ENCODE data around the gene DCLK3.

DCLK3 gene

DNA sequence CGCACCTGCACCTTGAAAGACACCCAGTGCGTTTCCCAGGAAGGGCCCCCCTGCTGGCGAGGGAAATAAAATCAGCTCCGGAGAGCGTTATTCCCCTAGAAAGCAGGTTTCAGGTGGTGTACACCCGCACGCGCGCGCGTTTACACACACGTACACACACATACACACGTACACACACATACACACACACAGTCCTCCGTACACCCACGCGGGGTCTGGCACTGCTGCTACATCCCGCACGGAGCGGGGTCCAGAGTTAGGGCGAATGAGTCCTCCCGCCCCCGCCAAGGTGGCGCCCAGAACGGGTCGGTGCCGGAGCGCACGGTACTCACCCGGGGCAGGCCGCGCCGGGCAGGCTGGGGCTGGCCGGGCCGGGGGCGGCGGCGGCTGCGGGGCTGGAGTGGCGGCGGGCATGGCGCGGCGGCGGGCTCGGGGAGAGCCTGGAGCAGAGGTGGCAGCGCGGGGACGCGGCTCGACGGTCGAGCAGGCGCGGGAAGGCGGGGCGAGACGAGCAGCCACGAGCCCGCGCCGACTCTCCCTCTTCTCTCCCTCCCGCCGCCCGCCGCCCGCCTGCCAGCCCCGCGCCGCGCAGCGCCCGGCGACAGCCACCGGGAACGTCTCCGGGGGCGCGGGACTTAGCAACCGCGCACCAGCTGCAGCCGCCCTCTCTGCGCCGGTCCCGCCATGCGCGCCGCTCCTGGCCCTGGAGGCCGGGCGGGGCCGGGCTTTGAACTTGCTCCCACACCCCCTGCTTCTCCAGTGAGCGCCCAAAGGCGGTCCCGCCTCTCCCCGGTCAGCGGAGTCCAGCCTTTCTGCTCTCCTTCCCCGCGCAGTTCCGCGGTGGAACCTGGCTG, at the start of gene DCLK3:
Gene DCLK3 (minus strand): TSS at position 704 of the 854 bp plus-strand sequence. CDS start 290 bp downstream, at position 414.
- no peak for DNase-seq

GRCh38 chr3:36813305-36813704, 49.0 kb upstream of the DCLK3 start:
- DNase-seq: no peak

- no peak for DNase-seq
Observed at GRCh38 chr3:36812240-36812639, 47.9 kb upstream of the DCLK3 start.

GRCh38 chr3:36811768-36812167, 47.4 kb upstream of the DCLK3 start:
- DNase-seq: no peak

DNA sequence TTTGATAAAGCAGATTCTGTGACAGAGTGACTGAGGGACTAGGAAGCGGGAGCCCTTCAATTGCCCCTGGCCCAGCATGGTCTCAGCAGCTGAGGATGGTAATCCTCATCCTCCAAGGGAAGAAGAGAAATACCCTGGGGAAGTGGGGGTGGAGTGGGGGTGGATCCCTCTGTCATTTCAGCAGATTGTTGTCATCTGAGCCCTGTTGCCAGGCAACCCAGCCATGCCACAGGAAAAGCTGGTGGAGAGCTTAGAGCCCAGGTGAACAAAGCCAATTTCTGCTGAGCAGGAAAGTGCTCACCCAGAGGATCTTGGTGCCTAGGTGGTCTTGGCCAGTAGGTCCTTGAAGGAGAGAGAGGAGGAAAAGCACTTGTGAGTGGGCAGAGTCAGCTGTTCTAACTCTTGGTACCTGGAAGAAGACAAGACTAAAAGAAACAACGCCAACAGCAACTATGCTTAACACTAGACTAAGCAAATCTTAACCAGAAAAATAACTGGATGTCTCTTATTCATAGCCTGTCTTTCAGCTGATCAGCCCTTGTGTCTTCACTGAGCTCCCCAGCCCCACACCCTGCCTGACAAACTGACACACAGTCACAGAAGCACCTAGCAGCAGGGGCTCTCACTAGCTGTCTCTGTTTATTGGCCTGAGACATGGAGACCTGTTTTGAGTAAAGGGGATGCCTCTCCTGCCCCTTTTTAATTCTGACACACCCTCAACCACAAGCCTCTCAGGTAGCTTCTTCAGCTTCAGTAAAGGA, 40.1 kb upstream of the DCLK3 start:
- no peak for DNase-seq

DNA sequence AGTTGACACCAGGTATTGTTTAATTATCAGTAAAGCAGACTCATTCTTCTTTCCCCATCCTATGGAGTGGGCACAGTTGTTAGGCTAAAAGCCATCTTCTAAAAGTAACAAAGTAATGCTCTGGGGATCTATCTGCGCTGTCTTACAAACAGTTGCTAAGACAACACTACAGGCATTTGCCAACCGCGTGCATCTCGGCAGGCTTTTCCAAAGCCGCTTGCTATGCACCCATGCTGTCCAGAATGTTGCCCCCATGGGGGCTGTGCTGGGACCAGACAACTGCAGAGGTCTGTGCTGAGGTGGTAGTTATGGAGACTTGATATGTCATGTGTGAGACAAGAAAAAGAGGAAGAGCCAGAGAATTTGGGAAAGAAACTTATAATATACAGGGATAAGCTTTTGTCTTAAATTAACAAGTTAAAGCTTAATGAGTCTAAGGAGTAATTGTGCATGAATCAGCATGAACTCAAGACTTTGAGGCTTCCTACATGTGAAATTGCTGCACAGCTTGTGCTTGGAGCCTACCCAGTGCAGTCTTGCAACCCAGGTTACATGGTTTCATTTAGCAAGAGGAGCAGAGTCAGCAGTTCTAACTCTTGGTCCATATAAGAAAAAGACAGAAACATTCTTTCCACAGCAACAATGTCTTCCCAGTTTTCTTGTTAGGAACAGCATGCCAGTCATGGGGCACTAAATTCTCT, 38.9 kb upstream of the DCLK3 start:
- DNase-seq: no peak

DNA sequence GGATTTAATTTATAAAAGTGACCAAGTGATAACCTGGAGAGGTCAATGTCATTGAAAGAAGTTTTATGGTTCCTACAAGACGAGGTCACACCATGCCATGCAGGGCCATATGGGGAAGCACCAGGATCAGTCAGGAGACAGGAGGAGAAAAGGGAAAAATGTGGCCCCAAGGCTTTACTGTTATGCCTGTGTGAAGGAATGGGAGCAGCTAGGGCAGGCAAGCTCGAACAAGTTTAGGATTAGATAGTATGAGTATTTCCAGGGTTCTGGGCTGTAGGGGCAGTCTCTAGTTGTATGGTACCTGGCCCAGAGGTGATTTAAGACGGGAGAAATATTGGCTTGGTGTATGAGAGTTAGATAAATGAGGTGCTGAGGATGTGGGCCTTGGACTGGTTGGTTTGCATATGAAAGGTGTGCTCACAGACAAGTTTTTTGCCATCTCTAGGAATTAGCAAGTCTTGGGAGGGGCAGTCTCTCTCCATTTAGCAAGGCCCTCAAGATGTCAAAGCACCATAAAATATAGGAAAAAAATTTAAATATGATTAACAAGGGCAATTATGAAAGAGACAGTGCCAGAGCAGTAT, 36.3 kb upstream of the DCLK3 start:
- no peak for DNase-seq

GRCh38 chr3:36796881-36797280, 32.5 kb upstream of the DCLK3 start:
- DNase-seq: no peak

- no peak for DNase-seq
Observed at GRCh38 chr3:36796161-36796560, 31.8 kb upstream of the DCLK3 start.

GRCh38 chr3:36795622-36796021, 31.3 kb upstream of the DCLK3 start:
- DNase-seq: no peak

DNA sequence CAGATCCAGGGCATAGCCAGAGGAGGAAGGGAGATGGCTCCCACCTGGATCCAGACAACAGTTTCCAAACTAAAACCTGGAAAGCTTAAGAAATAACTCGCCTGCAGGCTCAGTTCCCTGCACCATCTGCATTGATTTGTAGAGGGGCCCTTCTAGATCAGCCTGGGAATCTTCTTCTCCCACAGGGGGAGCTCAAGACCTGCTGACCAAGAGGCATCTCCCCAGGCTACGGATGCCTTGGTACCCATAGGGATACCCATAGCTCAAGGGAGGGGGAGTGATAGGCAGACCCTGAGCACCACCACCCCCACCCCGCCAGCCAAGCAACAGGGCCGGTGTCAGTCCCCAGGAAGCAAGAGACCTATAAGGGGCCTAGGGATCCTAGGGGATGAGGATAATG, 28.0 kb upstream of the DCLK3 start:
- DNase-seq: peak in 1 of 2 donors; percentile 7

GRCh38 chr3:36790765-36791164, 26.4 kb upstream of the DCLK3 start:
- DNase-seq: no peak

- DNase-seq: no peak
Observed at GRCh38 chr3:36786921-36787890, 22.9 kb upstream of the DCLK3 start.

GRCh38 chr3:36784138-36784635, 19.8 kb upstream of the DCLK3 start:
- no peak for DNase-seq

GRCh38 chr3:36777424-36778218, 13.3 kb upstream of the DCLK3 start:
- DNase-seq: no peak

- DNase-seq: no peak
Observed at GRCh38 chr3:36776436-36776835, 12.1 kb upstream of the DCLK3 start.

DNA sequence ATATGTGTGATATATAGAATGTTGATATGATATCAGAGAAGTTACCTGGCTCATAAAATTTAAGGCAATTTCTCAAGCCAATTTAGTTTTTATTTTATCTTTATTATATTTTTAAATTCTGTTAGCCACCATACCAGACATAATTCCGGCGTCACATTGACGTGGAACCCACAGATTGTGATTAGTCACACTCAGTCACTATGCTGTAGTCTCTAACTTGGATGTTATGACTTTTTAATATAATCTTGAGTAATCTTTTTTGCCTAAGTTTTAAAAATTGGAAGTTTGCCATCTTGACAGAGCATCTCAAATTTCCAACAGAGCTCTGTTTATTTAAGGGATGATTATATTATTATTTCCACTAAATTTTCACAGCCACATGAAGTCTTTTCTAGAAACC, 9.7 kb upstream of the DCLK3 start:
- DNase-seq: no peak

DNA sequence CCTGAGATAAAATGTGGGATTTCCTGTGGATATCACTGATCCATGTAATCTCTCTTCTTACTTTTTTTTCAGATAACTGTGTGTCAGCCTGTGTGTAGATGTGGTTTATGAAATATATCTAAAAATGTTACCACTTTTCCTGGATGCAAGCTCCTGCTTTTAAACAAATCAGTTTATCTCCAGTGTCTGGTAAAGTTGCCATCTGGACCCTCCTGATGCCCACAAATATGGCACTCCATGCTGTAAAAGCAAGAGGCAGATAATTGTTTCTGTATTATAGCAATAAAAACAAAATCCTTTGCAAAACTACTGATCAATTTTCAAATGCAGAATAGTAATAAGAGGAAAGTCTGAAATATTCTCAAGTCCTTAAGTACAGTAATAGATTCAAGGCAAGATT, 7.6 kb upstream of the DCLK3 start:
- no peak for DNase-seq

- DNase-seq: no peak
Observed at GRCh38 chr3:36769926-36770325, 5.6 kb upstream of the DCLK3 start.

GRCh38 chr3:36765104-36765503, 751 bp upstream of the DCLK3 start:
- no peak for DNase-seq

- no peak for DNase-seq
Observed at GRCh38 chr3:36764704-36765038, 318 bp upstream of the DCLK3 start.

Data from bone marrow (tissue), 2 donors.